Kidney (tissue), 14 donors: ENCODE data around the gene ZNF33B. TPM values are rescaled to one million over a fixed set of nuclear protein-coding genes. Genes with fewer than 3 reads are reported as not detected.

Experiments used
- DNase-seq, 5 donors: peaks; one replicate each; pipeline ENCODE4 v3.0.0-alpha.2; 2013 to 2020
- FAIRE-seq: peaks from 2 replicates; lab custom pipeline; 2012; peaks lifted over from hg19 to GRCh38; lab: Jason Lieb, UNC
- H3K27ac ChIP-seq, 2 donors: one replicate each; pipeline ENCODE4 v1.7.0; 2013; ENCODE audit warnings: low read depth in 2 of 2, low read length in 2 of 2, inconsistent platforms in 1 of 2
- H3K27me3 ChIP-seq: one replicate; pipeline ENCODE4 v1.7.1; 2013; ENCODE audit warnings: low read length, inconsistent platforms; ENCODE audit not compliant: control insufficient read depth, insufficient read depth
- H3K36me3 ChIP-seq, 3 donors: one replicate each; pipeline versions ENCODE4 v1.7.0 to v1.7.1; 2013; ENCODE audit warnings: low read length in 3 of 3, control low read depth in 1 of 3, inconsistent platforms in 1 of 3; ENCODE audit not compliant: insufficient read depth in 3 of 3, control insufficient read depth in 2 of 3
- H3K4me1 ChIP-seq, 3 donors: one replicate each; pipeline versions ENCODE4 v1.7.0 to v1.7.1; 2013; ENCODE audit warnings: low read length in 3 of 3, inconsistent platforms in 1 of 3, low read depth in 1 of 3; ENCODE audit not compliant: control insufficient read depth in 2 of 3, insufficient read depth in 2 of 3
- H3K4me3 ChIP-seq, 3 donors: one replicate each; pipeline versions ENCODE4 v1.7.0 to v1.8.1; 2013; ENCODE audit warnings: low read length in 3 of 3, control low read depth in 1 of 3, inconsistent platforms in 1 of 3
- H3K9ac ChIP-seq, 3 donors: one replicate each; pipeline versions ENCODE4 v1.7.0 to v1.7.1; 2013; ENCODE audit warnings: low read length in 3 of 3, control low read depth in 1 of 3, inconsistent platforms in 1 of 3
- H3K9me3 ChIP-seq, 3 donors: one replicate each; pipeline versions ENCODE4 v1.7.0 to v1.7.1; 2013; ENCODE audit warnings: low read length in 3 of 3, control low read depth in 1 of 3, inconsistent platforms in 1 of 3; ENCODE audit not compliant: control insufficient read depth in 2 of 3, insufficient read depth in 1 of 3
- intact Hi-C: fragments of 100-400 bp; cut with DNase I; formaldehyde crosslinking; loops from one replicate; pipeline ENCODE4 v1.11.1; 2022
- polyA plus RNA-seq: library from polyadenylated mRNA; stranded (reverse); fragments of 350-450 nt; fragmentation: Illumina TruSeq; extraction: RNeasy Lipid Tissue Mini Kit (QIAGEN cat#74804); gene quantifications from one replicate; pipeline ENCODE4 v1.2.3, GENCODE V29; 2014; ENCODE audit warnings: low read depth, low replicate concordance; ENCODE audit not compliant: insufficient read depth
- total RNA-seq: library from RNA; stranded (reverse); fragmentation: NEBNext Ultra II Directional; extraction: Animal tissue kit (Norgen Biotek cat#: 25700); gene quantifications from one replicate; pipeline ENCODE4 v1.2.1, GENCODE V29; 2021
- TF ChIP-seq, protein P1 (sequence below): IDR thresholded peaks from 3 replicates; pipeline ENCODE4 v1.5.1; 2012; ENCODE audit warnings: mild to moderate bottlenecking, moderate library complexity, borderline replicate concordance; ENCODE audit not compliant: insufficient read depth; ENCODE audit errors: extremely low read depth
- donor health status: control.
- donor health status: control.
- donor health status: control.
- donor health status: control.
- donor health status: control.
- donor health status: DM: yes; HTN: yes; CAD: no.
- donor health status: Normal renal cell carcinoma (clear cell type).

ZNF33B gene
- total and polyA plus RNA-seq, 2 donors from 2014 or later, result 15.5 to 47.0 TPM

DNA sequence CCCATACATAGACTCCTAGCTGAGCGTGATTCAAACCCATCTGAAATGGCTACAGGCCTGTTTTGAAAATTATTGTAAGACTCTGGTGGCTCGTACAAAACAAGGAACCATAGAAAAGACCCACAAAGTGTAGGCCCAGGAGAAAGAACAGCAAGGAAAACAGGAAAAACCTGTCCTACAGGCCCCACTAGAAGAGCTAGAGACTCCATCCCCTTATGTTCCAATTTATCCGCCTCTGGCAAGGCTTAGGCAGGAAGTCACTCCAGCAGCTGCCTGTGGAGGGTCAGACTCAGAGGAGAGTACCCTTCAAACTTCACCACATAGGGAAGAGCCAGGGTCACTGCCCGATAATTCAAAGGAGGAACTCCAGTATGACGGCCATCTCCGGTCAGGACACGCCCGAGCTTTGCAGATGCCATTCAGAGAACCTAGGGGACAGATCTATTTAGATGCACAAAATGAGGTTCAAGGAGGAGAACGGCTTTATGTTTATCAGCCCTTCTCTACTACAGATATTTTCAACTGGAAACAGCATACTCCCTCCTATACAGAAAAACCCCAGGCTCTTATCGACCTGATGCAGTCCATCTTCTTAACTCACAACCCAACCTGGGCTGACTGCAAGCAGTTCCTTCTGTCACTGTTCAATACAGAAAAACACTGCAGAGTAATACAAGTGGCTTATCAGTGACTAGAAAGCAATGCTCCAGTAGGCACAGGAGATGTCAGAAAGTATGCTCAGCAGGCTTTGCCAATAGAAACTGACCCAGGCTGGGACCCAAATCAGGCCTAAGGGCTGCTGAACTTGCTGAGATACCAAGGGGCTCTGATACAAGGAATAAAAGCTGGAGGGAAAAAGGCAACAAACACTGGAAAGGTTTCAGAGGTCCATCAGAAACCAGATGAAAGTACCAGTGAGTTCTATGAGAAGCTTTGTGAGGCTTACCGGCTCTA lies 8.6 kb upstream of the ZNF33B start:
- intact Hi-C loops, result no loop called here
- Histone ChIP-seq H3K36me3 (no peaks in the 10 kb centered on the region), H3K9me3 (no peaks in the 10 kb centered on the region), H3K9ac (no peak overlapping the region), H3K4me1 (peaks cover 0 to 26% (median 12%) of the 10 kb centered on the region in 3 donors), H3K4me3 (no peak overlapping the region), H3K27me3 (no peaks in the 10 kb centered on the region), H3K27ac (peak overlapping the region; percentile 19 to 56)
- TF ChIP-seq, protein P1, sequence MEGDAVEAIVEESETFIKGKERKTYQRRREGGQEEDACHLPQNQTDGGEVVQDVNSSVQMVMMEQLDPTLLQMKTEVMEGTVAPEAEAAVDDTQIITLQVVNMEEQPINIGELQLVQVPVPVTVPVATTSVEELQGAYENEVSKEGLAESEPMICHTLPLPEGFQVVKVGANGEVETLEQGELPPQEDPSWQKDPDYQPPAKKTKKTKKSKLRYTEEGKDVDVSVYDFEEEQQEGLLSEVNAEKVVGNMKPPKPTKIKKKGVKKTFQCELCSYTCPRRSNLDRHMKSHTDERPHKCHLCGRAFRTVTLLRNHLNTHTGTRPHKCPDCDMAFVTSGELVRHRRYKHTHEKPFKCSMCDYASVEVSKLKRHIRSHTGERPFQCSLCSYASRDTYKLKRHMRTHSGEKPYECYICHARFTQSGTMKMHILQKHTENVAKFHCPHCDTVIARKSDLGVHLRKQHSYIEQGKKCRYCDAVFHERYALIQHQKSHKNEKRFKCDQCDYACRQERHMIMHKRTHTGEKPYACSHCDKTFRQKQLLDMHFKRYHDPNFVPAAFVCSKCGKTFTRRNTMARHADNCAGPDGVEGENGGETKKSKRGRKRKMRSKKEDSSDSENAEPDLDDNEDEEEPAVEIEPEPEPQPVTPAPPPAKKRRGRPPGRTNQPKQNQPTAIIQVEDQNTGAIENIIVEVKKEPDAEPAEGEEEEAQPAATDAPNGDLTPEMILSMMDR, result no peak
- peak in 3 of 5 donors; percentile 35 to 81 (median 80) for DNase-seq
- no peak for FAIRE-seq

DNA sequence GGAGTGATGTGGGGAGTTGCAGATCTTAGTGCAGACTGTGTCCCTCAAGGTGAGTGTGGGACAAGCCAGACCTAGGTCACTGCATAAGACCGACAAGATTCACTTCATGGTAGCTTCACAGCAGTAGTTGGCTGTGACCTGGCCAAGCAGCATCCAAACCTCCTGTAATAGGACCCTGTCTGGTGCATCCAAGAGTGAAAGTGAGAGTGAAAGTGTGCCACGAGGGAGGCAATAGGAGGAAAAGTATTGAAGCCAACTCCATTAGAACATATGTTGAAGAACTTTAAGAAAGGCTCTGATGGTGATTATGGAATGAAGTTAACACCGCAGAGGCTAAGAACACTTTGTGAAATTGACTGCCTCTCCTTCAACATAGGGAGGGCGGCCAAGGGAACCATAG lies 7.8 kb upstream of the ZNF33B start:
- TF ChIP-seq, protein P1, result no peak
- Histone ChIP-seq H3K36me3 (no peaks in the 10 kb centered on the region), H3K9me3 (no peaks in the 10 kb centered on the region), H3K27ac (peak overlapping the region; percentile 19 to 56), H3K4me1 (peaks cover 0 to 21% (median 12%) of the 10 kb centered on the region in 3 donors), H3K9ac (no peak overlapping the region), H3K4me3 (no peak overlapping the region), H3K27me3 (no peaks in the 10 kb centered on the region)
- DNase-seq (no peak), FAIRE-seq (no peak)
- intact Hi-C loops, result no loop called here

DNA sequence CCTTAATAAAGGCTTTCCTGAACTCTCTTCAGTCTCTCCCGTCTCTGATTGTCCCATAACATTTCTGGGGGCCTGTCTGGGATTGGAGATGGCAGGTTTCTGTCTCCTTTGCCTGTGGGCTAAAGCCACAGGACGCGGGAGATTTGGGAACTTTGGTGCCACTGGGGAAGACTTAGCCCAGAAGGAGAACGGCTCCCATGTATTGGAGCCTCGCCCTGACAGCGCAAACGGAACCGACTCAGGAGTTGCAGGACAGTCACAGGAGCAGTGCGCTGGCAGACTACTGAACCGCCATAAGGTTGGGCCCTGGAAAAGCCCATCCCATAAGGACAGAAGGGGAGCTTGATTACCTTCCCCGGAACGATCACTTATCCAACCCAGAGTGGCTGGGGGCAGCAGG lies 7.1 kb upstream of the ZNF33B start:
- no peak overlapping the region for H3K9ac ChIP-seq

More for the DNA sequence above, 7.1 kb upstream of the ZNF33B start:
- Histone ChIP-seq H3K27ac (no peak overlapping the region), H3K36me3 (no peaks in the 10 kb centered on the region), H3K9me3 (no peaks in the 10 kb centered on the region), H3K4me3 (no peak overlapping the region), H3K27me3 (no peaks in the 10 kb centered on the region), H3K4me1 (peaks cover 0 to 17% (median 14%) of the 10 kb centered on the region in 3 donors)
- intact Hi-C loops, result no loop called here
- TF ChIP-seq, protein P1, result no peak
- no peak for FAIRE-seq
- DNase-seq, result no peak
